Stimulated activated CD4-positive, alpha-beta T cell treated with anti-CD3 and anti-CD28 coated beads, Interleukin-12 subunit alpha, Interleukin-12 subunit beta, amount 100 ng/mL, for 24 hours (primary cell): ENCODE measurements around the gene HIF1A.
"Not testable (repeated sequence)": the region's sequence is repeated elsewhere in the genome, so short reads cannot be mapped to it uniquely, and the experiment has no call there.

ENCODE experiments used
- DNase-seq, 2 experiments: peaks; one replicate each; pipeline ENCODE4 v3.0.0-alpha.2; 2020; ENCODE audit warnings: low read depth in 2 of 2

The HIF1A gene

GRCh38 chr14:61673305-61673704, 22.0 kb upstream of the HIF1A start:
- no peak for DNase-seq

GRCh38 chr14:61675291-61675690, 20.0 kb upstream of the HIF1A start:
- DNase-seq, result no peak

- DNase-seq, result no peak
Observed at GRCh38 chr14:61677479-61677878, 17.8 kb upstream of the HIF1A start.

GRCh38 chr14:61678975-61679374, 16.3 kb upstream of the HIF1A start:
- no peak for DNase-seq

GRCh38 chr14:61681413-61681812, 13.9 kb upstream of the HIF1A start:
- DNase-seq, result no peak

- DNase-seq, result no peak
Observed at GRCh38 chr14:61683108-61683507, 12.2 kb upstream of the HIF1A start.

GRCh38 chr14:61690039-61690438, 5.3 kb upstream of the HIF1A start:
- DNase-seq, result no peak

- no peak for DNase-seq
Observed at GRCh38 chr14:61690982-61691381, 4.3 kb upstream of the HIF1A start.

- no peak for DNase-seq
Observed at GRCh38 chr14:61691495-61691894, 3.8 kb upstream of the HIF1A start.

- no peak for DNase-seq
Observed at GRCh38 chr14:61694039-61694438, 1.3 kb upstream of the HIF1A start.

GRCh38 chr14:61695695-61696527, 598 bp downstream of the HIF1A start:
- DNase-seq, result peak; percentile 33 to 54

GRCh38 chr14:61696753-61697318, 1.5 kb downstream of the HIF1A start:
- DNase-seq, result no peak

- no peak for DNase-seq
Observed at GRCh38 chr14:61698206-61698980, 3.1 kb downstream of the HIF1A start.

- no peak for DNase-seq
Observed at GRCh38 chr14:61699027-61699426, 3.7 kb downstream of the HIF1A start.

- DNase-seq, result no peak
Observed at GRCh38 chr14:61700104-61700886, 5.0 kb downstream of the HIF1A start.

GRCh38 chr14:61701946-61702345, 6.6 kb downstream of the HIF1A start:
- DNase-seq, result no peak

GRCh38 chr14:61703342-61704129, 8.2 kb downstream of the HIF1A start:
- DNase-seq, result no peak

GRCh38 chr14:61704554-61704953, 9.2 kb downstream of the HIF1A start:
- no peak for DNase-seq

GRCh38 chr14:61705017-61705416, 9.7 kb downstream of the HIF1A start:
- DNase-seq, result no peak

GRCh38 chr14:61706096-61706690, 10.9 kb downstream of the HIF1A start:
- DNase-seq, result no peak

- DNase-seq, result not testable (repeated sequence)
Observed at GRCh38 chr14:61707774-61708173, 12.5 kb downstream of the HIF1A start.
